Uterus (tissue), 4 donors: ENCODE measurements around the gene CCDC148. TPM values are rescaled to one million over a fixed set of nuclear protein-coding genes. Genes with fewer than 3 reads are reported as not detected.

Experiments
- DNase-seq, 2 donors: peaks; one replicate each; pipeline ENCODE4 v3.0.0-alpha.2; 2019 to 2020
- H3K27ac ChIP-seq, 2 donors: fragments of 200-600 bp; sonication (generic); 1 replicate in 1 of 2; 2 replicates in 1 of 2; pipeline ENCODE4 v1.5.1; 2016 to 2018
- H3K27me3 ChIP-seq, 2 donors: fragments of 200-600 bp; sonication (generic); one replicate each; pipeline ENCODE4 v1.5.1; 2018 to 2019; ENCODE audit warnings: control low read depth in 1 of 2
- H3K36me3 ChIP-seq, 2 donors: fragments of 200-600 bp; sonication (generic); one replicate each; pipeline ENCODE4 v1.5.1; 2019; ENCODE audit warnings: control low read depth in 1 of 2
- H3K4me1 ChIP-seq, 2 donors: fragments of 200-600 bp; sonication (generic); one replicate each; pipeline ENCODE4 v1.5.1; 2018 to 2019; ENCODE audit warnings: control low read depth in 1 of 2
- H3K4me3 ChIP-seq, 2 donors: fragments of 200-600 bp; sonication (generic); 1 replicate in 1 of 2; 2 replicates in 1 of 2; pipeline ENCODE4 v1.5.1; 2018 to 2019; ENCODE audit warnings: mild to moderate bottlenecking in 1 of 2
- H3K9me3 ChIP-seq, 2 donors: fragments of 200-600 bp; sonication (generic); one replicate each; pipeline ENCODE4 v1.5.1; 2019; ENCODE audit warnings: control low read depth in 1 of 2
- POLR2A ChIP-seq, 2 donors: fragments of 450-650 bp; IDR thresholded peaks; one replicate each; pipeline ENCODE4 v1.6.1; 2016; ENCODE audit warnings: antibody characterized with exemption in 2 of 2, mild to moderate bottlenecking in 1 of 2, moderate library complexity in 1 of 2
- intact Hi-C: fragments of 100-400 bp; cut with DNase I; formaldehyde crosslinking; loops from one replicate; pipeline ENCODE4 v1.15.1; 2023; ENCODE audit warnings: low total_unique reads
- total RNA-seq, 4 donors: library from RNA; depleted of rRNA in 3 of 4; stranded (reverse); fragments of >200 nt in 3 of 4; gene quantifications; one replicate each; pipeline versions ENCODE4 v1.1.0 to v1.2.4, GENCODE V29; 2014 to 2023
- TF ChIP-seq, protein P1 (sequence below), 4 experiments: fragments of 200-600 bp in 2 of 4; fragments of 450-650 bp in 2 of 4; sonication (generic) in 2 of 4; IDR thresholded peaks; one replicate each; pipeline ENCODE4 v1.5.1; 2016 to 2019; ENCODE audit warnings: antibody characterized with exemption in 4 of 4, mild to moderate bottlenecking in 2 of 4, moderate library complexity in 1 of 4
- donor health status: DM: yes; HTN: yes; CAD: no.

The CCDC148 gene
- total RNA-seq, 4 donors from 2014 or later: 0.77 to 9.7 (median 3.0) TPM; not detected in 1

DNA sequence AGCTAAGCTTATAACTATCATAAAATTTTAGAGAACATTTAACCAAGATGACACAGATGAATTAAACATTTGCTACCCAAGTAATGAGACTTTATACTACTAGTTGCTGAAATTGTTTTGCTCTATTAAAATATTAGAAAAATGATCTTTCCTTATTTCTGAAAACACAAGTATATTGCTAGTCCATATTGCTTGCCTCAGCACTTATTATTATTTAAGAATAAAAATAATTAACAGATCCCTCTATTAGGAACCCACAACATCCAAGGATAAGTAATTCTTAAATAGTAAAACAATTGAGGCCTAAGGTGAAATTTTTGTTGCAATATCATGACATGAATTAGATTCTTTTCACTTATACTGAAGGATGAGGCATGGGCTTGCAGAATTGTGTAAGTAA is 65.2 kb downstream of the CCDC148 start:
- Histone ChIP-seq H3K27ac (no peak overlapping the region), H3K4me1 (no peaks in the 10 kb centered on the region), H3K9me3 (no peaks in the 10 kb centered on the region), H3K27me3 (no peaks in the 10 kb centered on the region), H3K4me3 (no peak overlapping the region), H3K36me3 (no peaks in the 10 kb centered on the region)
- DNase-seq: no peak
- intact Hi-C loops: no loop called here
- TF ChIP-seq POLR2A (IDR thresholded peaks at IDR 0.05): no peak
- TF ChIP-seq, protein P1, sequence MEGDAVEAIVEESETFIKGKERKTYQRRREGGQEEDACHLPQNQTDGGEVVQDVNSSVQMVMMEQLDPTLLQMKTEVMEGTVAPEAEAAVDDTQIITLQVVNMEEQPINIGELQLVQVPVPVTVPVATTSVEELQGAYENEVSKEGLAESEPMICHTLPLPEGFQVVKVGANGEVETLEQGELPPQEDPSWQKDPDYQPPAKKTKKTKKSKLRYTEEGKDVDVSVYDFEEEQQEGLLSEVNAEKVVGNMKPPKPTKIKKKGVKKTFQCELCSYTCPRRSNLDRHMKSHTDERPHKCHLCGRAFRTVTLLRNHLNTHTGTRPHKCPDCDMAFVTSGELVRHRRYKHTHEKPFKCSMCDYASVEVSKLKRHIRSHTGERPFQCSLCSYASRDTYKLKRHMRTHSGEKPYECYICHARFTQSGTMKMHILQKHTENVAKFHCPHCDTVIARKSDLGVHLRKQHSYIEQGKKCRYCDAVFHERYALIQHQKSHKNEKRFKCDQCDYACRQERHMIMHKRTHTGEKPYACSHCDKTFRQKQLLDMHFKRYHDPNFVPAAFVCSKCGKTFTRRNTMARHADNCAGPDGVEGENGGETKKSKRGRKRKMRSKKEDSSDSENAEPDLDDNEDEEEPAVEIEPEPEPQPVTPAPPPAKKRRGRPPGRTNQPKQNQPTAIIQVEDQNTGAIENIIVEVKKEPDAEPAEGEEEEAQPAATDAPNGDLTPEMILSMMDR (IDR thresholded peaks at IDR 0.05): no peak

DNA sequence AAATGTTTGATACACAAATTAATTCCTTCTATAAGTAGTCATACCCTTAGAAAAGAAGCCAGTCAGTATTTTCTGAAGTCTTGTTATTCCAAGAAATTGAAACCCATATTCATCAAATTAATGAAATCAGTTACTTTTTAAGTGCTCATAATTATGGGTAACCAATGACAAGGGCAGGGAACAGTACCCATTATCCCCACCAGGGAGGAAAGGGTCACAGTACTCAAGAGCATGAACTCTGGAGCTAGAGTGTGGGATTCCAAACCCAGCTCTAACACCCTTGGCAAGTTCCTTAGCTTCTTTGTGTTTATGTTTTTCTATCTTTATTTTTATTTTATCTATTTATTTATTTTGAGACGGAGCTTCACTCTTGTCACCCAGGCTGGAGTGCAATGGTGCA is 68.4 kb downstream of the CCDC148 start:
- no peak for DNase-seq
- H3K4me3 ChIP-seq: no peak overlapping the region
- no peaks in the 10 kb centered on the region for H3K36me3 ChIP-seq
- H3K4me1 ChIP-seq: no peaks in the 10 kb centered on the region
- no peak for TF ChIP-seq POLR2A (IDR thresholded peaks at IDR 0.05)
- TF ChIP-seq, protein P1 (IDR thresholded peaks at IDR 0.05): no peak
- H3K27ac ChIP-seq: no peak overlapping the region
- no peaks in the 10 kb centered on the region for H3K27me3 ChIP-seq
- no peaks in the 10 kb centered on the region for H3K9me3 ChIP-seq
- intact Hi-C loops: no loop called here

DNA sequence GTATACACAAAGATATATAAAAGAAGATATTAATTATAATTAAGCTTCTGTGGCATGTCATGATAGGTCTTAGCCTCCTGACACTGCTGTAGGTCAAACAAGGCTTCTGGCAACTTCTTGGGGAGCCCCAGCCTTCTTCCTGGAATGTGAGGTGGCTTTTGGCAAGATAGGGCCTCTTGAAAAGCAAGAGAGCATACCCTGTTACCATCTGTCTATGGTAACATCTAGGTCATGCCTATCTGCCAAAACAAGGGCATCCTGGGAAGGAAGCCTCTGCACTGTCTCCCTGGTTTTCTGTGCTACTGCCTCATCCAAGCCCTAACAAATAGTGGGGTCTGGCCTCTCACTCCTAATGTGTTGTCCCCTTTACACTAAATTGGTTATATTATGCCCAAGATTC is 70.9 kb downstream of the CCDC148 start:
- TF ChIP-seq, protein P1 (IDR thresholded peaks at IDR 0.05): no peak
- TF ChIP-seq POLR2A (IDR thresholded peaks at IDR 0.05): no peak
- Histone ChIP-seq H3K27ac (no peak overlapping the region), H3K27me3 (no peaks in the 10 kb centered on the region), H3K4me3 (no peak overlapping the region), H3K9me3 (no peaks in the 10 kb centered on the region), H3K36me3 (no peaks in the 10 kb centered on the region), H3K4me1 (no peaks in the 10 kb centered on the region)
- intact Hi-C loops: no loop called here
- DNase-seq: no peak

DNA sequence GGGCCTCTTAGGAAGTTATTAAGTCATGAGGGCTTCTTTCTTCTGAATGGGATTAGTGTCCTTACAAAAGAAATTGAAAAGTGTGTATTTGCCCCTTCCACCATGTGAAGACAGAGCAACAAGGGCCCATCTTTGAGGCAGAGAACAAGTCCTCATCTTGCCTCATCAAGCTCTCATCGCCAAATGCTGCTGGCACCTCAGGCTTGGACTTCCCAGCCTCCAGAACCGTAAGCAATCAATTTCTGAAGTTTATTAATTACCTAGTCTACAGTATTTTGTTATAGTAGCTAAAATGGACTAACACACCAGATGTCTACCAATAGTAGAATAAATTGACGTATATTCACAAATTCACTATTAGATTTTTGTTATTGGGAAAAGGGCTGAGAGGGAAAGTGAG is 74.6 kb downstream of the CCDC148 start:
- no peaks in the 10 kb centered on the region for H3K27me3 ChIP-seq
- TF ChIP-seq POLR2A (IDR thresholded peaks at IDR 0.05): no peak
- TF ChIP-seq, protein P1 (IDR thresholded peaks at IDR 0.05): no peak

DNA sequence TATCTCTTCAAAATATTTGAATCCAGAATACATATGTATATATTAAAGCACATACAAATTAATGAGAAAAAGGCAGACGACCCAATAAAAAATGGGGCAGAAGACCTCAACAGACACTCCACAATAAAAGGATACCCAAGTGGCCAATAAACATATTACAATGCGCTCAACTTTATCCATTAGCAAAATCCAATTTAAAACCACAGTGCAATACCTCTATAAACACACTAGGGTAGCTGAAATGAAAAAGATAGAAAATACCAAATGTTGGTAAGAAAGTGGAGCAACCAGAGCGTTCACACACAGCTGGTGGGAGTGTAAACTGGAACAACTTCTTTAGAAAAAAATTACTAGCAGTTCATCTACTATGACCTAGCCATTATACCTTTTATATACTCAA is 75.3 kb downstream of the CCDC148 start:
- Histone ChIP-seq H3K36me3 (no peaks in the 10 kb centered on the region), H3K27ac (no peak overlapping the region)

More for the DNA sequence above, 74.6 kb downstream of the CCDC148 start:
- DNase-seq: no peak
- intact Hi-C loops: no loop called here
- H3K36me3 ChIP-seq: no peaks in the 10 kb centered on the region
- no peaks in the 10 kb centered on the region for H3K4me1 ChIP-seq
- H3K4me3 ChIP-seq: no peak overlapping the region
- H3K9me3 ChIP-seq: no peaks in the 10 kb centered on the region
- H3K27ac ChIP-seq: no peak overlapping the region

More for the DNA sequence above, 75.3 kb downstream of the CCDC148 start:
- Histone ChIP-seq H3K4me3 (no peak overlapping the region), H3K27me3 (no peaks in the 10 kb centered on the region), H3K4me1 (no peaks in the 10 kb centered on the region), H3K9me3 (no peaks in the 10 kb centered on the region)
- intact Hi-C loops: no loop called here
- DNase-seq: no peak
- no peak for TF ChIP-seq POLR2A (IDR thresholded peaks at IDR 0.05)
- TF ChIP-seq, protein P1 (IDR thresholded peaks at IDR 0.05): no peak
